Fibroblast of pulmonary artery (primary cell): ENCODE data around the gene NTRK1.

Experiments
- DNase-seq: peaks from one replicate; pipeline ENCODE4 v3.0.0-alpha.2; 2010; ENCODE audit warnings: low read depth
- H3K4me3 ChIP-seq: replicated peaks from 2 replicates; pipeline ENCODE4 v1.5.1; 2011; ENCODE audit warnings: low read depth, mild to moderate bottlenecking, control low read depth, low read length, moderate library complexity
- CTCF ChIP-seq: IDR thresholded peaks from 2 replicates; pipeline ENCODE4 v1.5.1; 2011; ENCODE audit warnings: mild to moderate bottlenecking, control low read depth, low read length, inconsistent platforms; ENCODE audit errors: missing control alignments

The NTRK1 gene

GRCh38 chr1:156844102-156844501, 16.6 kb upstream of the NTRK1 start:
- TF ChIP-seq CTCF = no peak
- H3K4me3 ChIP-seq = no peak overlapping the region
- DNase-seq = no peak

DNA sequence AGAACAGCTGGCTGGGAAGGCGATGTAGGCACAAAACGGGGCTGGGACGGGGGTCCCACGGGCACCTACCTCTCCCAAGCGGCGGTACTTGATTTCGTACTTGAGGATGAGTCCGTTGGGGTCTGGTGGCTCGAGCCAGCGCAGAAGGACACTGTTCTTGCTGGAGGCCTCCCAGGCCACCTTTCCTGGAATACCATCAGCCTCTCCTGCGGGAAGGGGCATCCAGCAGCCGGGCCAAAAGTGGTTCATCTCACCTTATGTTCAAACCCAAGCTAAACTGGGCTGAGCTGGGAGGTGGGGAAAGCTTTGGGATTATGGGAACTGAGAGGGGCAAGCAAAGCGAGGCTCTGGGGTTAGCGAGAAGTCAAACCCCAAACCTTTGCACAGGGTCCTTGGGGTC, 16.0 kb upstream of the NTRK1 start:
- no peak for DNase-seq
- H3K4me3 ChIP-seq = no peak overlapping the region

DNA sequence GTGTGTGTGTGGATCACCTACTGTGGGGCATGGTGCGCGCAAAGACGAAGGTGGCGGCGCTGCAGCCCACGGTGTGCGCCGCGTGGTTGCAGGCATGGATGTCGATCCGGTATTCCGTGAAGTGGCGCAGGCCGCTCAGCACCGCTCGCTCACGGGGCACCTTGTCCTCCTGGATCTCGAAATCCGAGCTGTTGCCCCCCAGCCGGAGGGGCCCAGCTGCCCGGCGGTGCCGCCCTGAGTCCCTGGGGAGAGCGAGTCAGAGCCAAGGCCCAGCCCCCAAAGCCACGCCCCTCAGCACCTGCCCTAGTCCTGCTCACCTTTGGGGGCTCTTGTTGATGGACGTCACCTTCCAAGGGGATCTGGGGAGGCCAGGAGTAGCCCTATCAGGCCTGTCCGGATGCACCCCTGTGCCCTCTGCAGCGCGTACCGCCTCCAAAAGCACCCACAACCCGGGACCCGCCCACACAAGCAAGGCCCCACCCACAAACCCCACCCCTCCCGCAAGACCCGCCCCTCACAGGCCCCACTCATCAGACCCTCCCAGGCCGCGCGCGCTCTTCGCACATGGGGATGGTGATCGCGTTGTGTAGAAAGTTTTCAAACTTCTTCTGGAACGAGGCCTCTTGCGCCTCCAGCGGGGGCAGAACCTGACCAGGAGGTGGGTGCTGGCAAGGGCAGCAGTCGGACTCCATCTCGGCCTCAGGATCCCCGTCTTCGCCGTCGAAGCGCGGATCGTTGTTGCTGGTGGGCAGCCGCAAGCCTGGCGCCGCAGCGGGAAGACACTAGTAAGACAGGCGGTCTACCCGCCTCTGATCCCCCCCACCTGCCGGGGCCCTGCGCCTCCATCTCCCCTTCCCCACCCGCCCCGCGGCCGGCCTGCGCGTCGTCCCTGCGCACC, 15.4 kb upstream of the NTRK1 start:
- no peak overlapping the region for H3K4me3 ChIP-seq

More for the DNA sequence above, 16.0 kb upstream of the NTRK1 start:
- TF ChIP-seq CTCF = no peak

DNA sequence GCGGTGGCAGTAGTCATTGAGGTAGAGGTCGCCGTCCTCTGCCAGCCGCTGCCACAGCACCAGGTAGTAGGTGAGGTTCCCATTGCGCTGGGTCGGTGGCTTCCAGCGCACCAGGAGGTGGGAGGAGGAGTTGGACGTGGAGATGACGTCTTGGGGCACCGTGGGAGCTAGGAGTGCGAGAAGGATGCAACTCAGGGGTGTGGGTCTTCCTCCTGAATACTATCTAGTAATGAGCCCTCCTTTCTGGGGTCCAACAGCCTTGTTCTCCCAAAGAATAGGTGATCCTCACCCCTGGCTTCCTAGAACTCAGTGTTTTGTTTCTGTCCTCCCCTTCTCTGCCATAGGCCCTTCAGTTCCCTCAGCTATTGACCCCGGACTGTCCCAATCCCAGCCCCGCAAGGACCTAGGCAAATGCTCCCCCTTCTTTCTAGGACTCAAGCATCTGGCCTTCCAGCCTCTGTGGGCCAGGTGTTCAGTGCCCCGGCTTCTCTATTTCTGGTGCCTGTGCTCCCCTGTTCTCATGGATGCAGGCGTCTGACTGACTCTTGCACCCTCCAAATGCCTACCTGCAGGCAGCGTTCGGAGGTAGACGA, 14.6 kb upstream of the NTRK1 start:
- no peak for DNase-seq
- H3K4me3 ChIP-seq = no peak overlapping the region
- no peak for TF ChIP-seq CTCF

More for the DNA sequence above, 15.4 kb upstream of the NTRK1 start:
- no peak for DNase-seq
- no peak for TF ChIP-seq CTCF

DNA sequence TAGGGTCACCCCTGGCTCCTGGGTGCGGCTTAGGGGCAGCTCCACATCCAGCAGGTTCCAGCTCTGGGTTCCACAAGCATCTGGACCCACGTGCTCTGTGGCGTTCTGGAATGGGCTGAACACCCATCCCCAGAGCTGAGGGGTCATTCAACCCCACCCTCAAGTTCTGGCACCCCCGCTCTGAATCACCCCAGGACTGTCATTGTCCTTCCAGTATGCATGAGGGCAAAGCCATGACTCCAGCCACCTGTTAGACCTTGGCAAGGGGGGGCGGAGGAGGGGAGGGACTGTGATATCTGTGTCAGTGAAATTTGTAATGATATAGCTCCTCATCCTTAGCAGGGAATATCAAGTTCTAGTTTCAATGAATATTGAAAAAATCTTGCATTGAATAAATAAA, 14.0 kb upstream of the NTRK1 start:
- DNase-seq = no peak
- no peak for TF ChIP-seq CTCF
- H3K4me3 ChIP-seq = no peak overlapping the region

GRCh38 chr1:156847591-156848460, 12.8 kb upstream of the NTRK1 start:
- TF ChIP-seq CTCF = no peak
- no peak overlapping the region for H3K4me3 ChIP-seq
- DNase-seq = no peak
